GM12875 (cell line): ENCODE measurements around the gene TARM1.

ENCODE experiments used
- H3K4me3 ChIP-seq: one replicate; pipeline ENCODE4 v1.5.1; 2011; ENCODE audit warnings: low read depth, low read length, control low read depth
- TF ChIP-seq, protein P1 (sequence below): IDR thresholded peaks from 2 replicates; pipeline ENCODE4 v1.5.1; 2011; ENCODE audit warnings: low read depth, mild to moderate bottlenecking, control low read depth, inconsistent platforms, low read length, moderate library complexity, borderline replicate concordance; ENCODE audit not compliant: insufficient read depth

TARM1 gene

DNA sequence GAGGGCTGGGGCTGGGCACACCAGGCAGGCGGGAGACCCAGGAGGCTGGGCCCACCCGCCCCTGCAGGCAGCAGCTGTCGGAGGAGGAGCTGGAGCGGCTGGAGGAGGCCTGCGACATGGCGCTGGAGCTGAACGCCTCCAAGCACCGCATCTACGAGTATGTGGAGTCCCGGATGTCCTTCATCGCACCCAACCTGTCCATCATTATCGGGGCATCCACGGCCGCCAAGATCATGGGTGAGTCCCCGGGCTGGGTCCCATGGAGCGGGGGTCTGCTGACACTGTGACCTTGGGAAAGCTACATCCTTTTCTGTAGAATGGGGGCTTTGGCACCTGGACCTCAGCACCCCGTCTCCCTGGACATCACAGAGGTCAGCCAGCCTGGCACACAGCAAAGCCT, 42.5 kb upstream of the TARM1 start:
- H3K4me3 ChIP-seq = no peak overlapping the region
- TF ChIP-seq, protein P1, sequence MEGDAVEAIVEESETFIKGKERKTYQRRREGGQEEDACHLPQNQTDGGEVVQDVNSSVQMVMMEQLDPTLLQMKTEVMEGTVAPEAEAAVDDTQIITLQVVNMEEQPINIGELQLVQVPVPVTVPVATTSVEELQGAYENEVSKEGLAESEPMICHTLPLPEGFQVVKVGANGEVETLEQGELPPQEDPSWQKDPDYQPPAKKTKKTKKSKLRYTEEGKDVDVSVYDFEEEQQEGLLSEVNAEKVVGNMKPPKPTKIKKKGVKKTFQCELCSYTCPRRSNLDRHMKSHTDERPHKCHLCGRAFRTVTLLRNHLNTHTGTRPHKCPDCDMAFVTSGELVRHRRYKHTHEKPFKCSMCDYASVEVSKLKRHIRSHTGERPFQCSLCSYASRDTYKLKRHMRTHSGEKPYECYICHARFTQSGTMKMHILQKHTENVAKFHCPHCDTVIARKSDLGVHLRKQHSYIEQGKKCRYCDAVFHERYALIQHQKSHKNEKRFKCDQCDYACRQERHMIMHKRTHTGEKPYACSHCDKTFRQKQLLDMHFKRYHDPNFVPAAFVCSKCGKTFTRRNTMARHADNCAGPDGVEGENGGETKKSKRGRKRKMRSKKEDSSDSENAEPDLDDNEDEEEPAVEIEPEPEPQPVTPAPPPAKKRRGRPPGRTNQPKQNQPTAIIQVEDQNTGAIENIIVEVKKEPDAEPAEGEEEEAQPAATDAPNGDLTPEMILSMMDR = no peak

DNA sequence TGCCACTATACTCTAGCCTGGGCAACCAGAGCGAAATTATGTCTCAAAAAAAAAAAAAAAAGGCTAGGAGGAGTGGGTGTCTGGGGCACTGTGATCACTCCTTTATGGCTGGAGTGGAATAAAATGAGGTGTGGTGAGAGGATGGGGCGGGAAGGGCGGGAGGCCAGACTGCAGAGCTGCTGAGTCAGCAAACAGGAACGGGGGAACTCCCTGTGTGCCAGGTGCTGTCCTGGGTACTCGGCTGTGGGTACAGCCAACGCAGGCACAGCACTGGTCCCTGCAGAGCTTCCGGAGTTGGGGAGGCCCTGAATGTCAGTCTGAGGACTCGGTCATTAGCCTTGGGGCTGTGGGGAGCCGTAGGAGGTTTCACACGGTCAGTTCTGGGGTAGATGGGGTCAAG, 40.1 kb upstream of the TARM1 start:
- TF ChIP-seq, protein P1 = no peak
- no peak overlapping the region for H3K4me3 ChIP-seq

DNA sequence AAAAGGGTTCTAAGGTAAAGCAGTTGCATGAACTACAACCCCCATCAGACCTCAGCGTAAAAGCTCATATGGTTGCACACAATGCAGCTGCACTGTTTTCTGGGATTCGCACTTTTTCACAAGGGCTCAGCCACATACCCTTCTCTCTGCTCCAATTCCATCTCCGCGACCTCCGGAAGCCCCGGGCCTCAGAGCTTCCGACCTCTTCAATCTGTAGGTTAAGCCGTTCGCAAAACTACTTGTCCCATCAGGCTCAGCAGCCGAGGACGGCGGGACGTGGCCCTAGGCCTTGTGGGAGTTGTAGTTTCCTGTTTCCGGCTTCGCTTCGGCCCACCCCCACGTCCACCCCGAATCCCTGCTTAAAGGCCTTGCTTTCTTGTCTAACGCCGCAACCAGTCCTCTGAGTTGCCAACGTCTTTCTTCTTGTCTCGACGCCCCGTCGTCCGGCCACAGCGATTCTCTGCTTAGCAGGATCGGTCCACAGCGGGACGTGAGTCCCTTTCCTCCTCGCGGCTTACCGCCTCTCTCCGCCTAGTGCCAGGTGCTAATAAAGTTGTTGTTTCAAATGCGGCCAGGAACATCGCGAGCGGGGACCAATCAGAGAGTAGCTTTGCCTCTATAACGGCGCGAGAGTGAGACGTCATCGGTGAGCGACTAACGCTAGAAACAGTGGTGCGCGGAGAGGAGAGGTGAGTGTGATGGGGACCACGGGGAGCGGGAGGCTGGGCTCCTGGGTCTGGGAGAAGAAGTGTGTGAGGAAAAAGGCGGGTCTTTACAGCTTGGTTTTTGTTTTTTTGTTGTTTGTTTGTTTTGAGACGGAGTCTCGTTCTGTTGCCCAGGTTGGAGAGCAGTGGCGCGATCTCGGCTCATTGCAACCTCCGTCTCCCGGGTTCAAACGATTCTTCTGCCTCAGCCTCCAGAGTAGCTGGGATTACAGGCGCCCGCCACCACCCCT, 34.2 kb upstream of the TARM1 start, which contains the start of the genes PRPF31 and TFPT:
TSS of gene PRPF31 (plus strand) at position 646 of the 955 bp plus-strand sequence. CDS start 2,525 bp downstream, outside the sequence.
TSS of gene TFPT (minus strand) at position 549 of the 955 bp plus-strand sequence. CDS start at position 161, 388 bp downstream.
- H3K4me3 ChIP-seq = peak within 1 kb of the TSS; percentile 72
- TF ChIP-seq, protein P1 = no peak

DNA sequence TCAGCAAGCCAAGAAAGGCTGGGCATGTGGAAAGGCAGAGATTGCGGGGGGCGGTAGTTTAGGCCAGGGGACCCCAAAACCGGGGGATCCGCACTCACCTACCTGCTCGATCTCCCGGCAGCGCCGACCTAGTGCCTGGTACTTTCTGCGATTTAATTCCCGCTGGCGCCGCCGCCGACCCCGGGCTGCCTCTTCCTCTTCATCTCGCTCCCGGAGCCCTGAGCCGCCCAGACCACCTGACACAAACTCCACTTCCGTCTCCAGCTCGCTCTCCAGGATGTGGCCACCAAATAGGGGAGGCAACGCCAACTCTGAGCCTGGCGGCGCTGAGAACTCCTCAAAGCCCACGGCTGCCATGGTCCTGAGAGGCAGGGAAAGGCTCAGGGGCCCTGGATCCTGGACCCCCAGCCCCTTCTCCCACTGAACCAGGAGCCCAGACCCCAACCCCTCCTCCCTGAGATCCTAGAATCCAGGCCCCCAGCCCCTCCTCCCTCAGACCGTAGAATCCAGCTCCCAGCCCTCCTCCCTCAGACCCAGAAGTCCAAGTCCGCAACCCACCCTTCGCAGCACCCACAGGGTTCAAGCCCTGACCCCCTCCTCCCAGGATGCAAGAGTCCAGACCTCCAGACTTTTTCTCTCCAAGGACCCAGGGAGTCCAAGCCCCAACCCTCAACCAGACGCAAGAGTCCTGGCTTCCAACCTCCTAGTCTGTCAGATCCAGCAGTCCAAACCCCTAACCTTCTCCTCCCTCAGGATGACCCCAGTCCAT, 33.4 kb upstream of the TARM1 start:
- TF ChIP-seq, protein P1 = no peak
- peak overlapping the region; percentile 72 for H3K4me3 ChIP-seq

DNA sequence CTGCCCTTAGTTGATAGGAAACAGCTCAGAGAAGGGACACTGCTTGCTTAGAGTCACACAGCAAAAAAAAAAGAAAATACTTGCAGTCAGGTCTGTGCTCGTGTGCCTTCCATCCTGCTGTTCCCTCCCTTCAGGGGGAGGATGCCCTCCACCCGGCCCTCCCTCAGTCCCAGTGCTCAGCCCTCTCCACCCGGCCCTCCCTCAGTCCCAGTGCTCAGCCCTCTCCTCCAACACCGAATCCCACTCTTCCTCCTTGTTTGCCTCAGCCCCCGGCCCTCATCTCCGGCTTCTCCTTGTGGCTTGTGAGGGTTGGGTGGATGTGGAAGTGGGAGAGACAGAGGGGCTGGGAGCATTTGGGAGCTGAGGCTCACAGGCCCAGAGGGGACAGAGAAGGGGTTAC, 28.5 kb upstream of the TARM1 start:
- no peak overlapping the region for H3K4me3 ChIP-seq
- TF ChIP-seq, protein P1 = no peak

DNA sequence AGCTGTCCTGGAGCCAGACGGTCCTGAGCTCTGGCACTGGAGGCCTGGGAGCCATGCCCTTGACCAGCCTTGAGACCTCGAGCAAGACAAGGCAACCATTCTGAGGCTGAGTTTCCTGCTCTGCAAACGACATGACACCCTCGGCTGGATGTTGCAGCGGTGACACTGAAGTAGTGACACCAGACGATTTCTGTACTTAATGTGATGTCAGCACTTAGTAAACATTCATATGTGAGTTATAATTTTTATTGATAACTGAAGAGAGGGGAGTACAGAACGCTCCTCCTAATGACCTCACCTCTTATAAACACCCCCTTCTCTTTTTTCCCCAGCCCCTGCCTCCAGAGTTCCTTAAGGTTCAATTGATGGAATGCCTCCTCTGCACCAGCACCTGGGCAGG, 27.3 kb upstream of the TARM1 start:
- TF ChIP-seq, protein P1 = no peak
- no peak overlapping the region for H3K4me3 ChIP-seq
